Thyroid gland (tissue), 4 donors: ENCODE measurements around the gene CTNNA3.

Source experiments
- CTCF ChIP-seq, 6 experiments: fragments of 200-600 bp in 3 of 6; fragments of 450-650 bp in 3 of 6; sonication (generic) in 3 of 6; IDR thresholded peaks; one replicate each; pipeline ENCODE4 v1.5.1; 2016 to 2019; ENCODE audit warnings: antibody characterized with exemption in 6 of 6, mild to moderate bottlenecking in 2 of 6, inconsistent platforms in 1 of 6, moderate library complexity in 1 of 6
- POLR2A ChIP-seq, 2 donors: fragments of 450-650 bp; IDR thresholded peaks; one replicate each; pipeline ENCODE4 v1.6.1; 2017; ENCODE audit warnings: antibody characterized with exemption in 2 of 2, mild to moderate bottlenecking in 2 of 2, moderate library complexity in 1 of 2

- TF ChIP-seq CTCF (IDR thresholded peaks at IDR 0.05) (no peak), POLR2A (IDR thresholded peaks at IDR 0.05) (no peak)
Observed at GRCh38 chr10:66176772-66177171, 1519.2 kb downstream of the CTNNA3 start.
